PC-9 (cell line): ENCODE results near the gene LAD1. TPM values are rescaled to one million over a fixed set of nuclear protein-coding genes. Genes with fewer than 3 reads are reported as not detected.

Source experiments
- BruUV-seq: library from RNA; stranded (reverse); fragments of 400-500 nt; replicated peaks from 2 replicates; lab custom pipeline; 2021; lab: Mats Ljungman, UMichigan
- CTCF ChIA-PET: fragments of 300-600 bp; sonication (Branson Sonifier 250); formaldehyde crosslinking; loops from one replicate; lab custom pipeline; 2022; ENCODE audit warnings: antibody characterized with exemption; lab: Charles Lee
- POLR2A ChIA-PET: fragments of 300-600 bp; sonication (Branson Sonifier 250); formaldehyde crosslinking; loops from one replicate; lab custom pipeline; 2022; ENCODE audit warnings: antibody characterized with exemption; ENCODE audit not compliant: unreplicated experiment; lab: Charles Lee
- DNase-seq, 2 experiments: peaks; one replicate each; pipeline versions ENCODE4 v3.0.0 to v3.0.0-alpha.2; 2015 to 2022; ENCODE audit warnings: mixed read lengths in 1 of 2
- H2AFZ ChIP-seq: fragments of 200-600 bp; sonication (generic); 2 replicates; pipeline ENCODE4 v1.8.1; 2017; ENCODE audit warnings: antibody characterized with exemption
- H3F3A ChIP-seq: fragments of 200-600 bp; sonication (generic); 2 replicates; pipeline ENCODE4 v1.8.1; 2017; ENCODE audit warnings: antibody characterized with exemption, mild to moderate bottlenecking, low read depth; ENCODE audit not compliant: insufficient read depth
- H3K27ac ChIP-seq: fragments of 200-600 bp; sonication (generic); 2 replicates; pipeline ENCODE4 v1.6.1; 2016; ENCODE audit warnings: mixed run types
- H3K27me3 ChIP-seq: fragments of 200-600 bp; sonication (generic); 2 replicates; pipeline ENCODE4 v1.6.1; 2016; ENCODE audit warnings: low read depth, mixed run types; ENCODE audit not compliant: insufficient read depth
- H3K36me3 ChIP-seq: fragments of 200-600 bp; sonication (generic); 2 replicates; pipeline ENCODE4 v1.6.1; 2016; ENCODE audit warnings: low read depth, mixed run types
- H3K4me1 ChIP-seq: fragments of 200-600 bp; sonication (generic); replicated peaks from 2 replicates; pipeline ENCODE4 v1.6.1; 2016; ENCODE audit warnings: mixed run types; ENCODE audit not compliant: insufficient read depth
- H3K4me2 ChIP-seq: fragments of 200-600 bp; sonication (generic); 2 replicates; pipeline ENCODE4 v1.6.1; 2017; ENCODE audit warnings: mixed run types
- H3K4me3 ChIP-seq: fragments of 200-600 bp; sonication (generic); 2 replicates; pipeline ENCODE4 v1.6.1; 2016; ENCODE audit warnings: mixed run types
- H3K79me2 ChIP-seq: fragments of 200-600 bp; sonication (generic); 2 replicates; pipeline ENCODE4 v1.6.1; 2017; ENCODE audit warnings: low read depth, mixed run types
- H3K9me2 ChIP-seq: fragments of 200-600 bp; sonication (generic); 2 replicates; pipeline ENCODE4 v1.8.1; 2017; ENCODE audit warnings: mild to moderate bottlenecking; ENCODE audit not compliant: insufficient read depth
- H3K9me3 ChIP-seq: fragments of 200-600 bp; sonication (generic); 2 replicates; pipeline ENCODE4 v1.8.1; 2016; ENCODE audit warnings: low read depth; ENCODE audit not compliant: insufficient read depth
- H4K20me1 ChIP-seq: fragments of 200-600 bp; sonication (generic); 2 replicates; pipeline ENCODE4 v1.8.1; 2017; ENCODE audit not compliant: insufficient read depth
- EZH2 ChIP-seq: fragments of 200-600 bp; sonication (generic); IDR thresholded peaks from 2 replicates; pipeline ENCODE4 v1.8.0; 2017; ENCODE audit warnings: antibody characterized with exemption, low read depth
- intact Hi-C: fragments of 100-400 bp; cut with micrococcal nuclease; formaldehyde crosslinking; loops from one replicate; pipeline ENCODE4 v1.10.0; 2022; ENCODE audit not compliant: unreplicated experiment
- total RNA-seq: library from RNA; stranded (reverse); gene quantifications from 2 replicates; pipeline ENCODE4 v1.2.3, GENCODE V29; 2021
- TF ChIP-seq, protein P1 (sequence below): fragments of 200-600 bp; sonication (generic); conservative IDR thresholded peaks from 2 replicates; pipeline ENCODE4 v1.6.1; 2017; ENCODE audit warnings: mixed run types, antibody characterized with exemption, mild to moderate bottlenecking, moderate library complexity

Gene LAD1
- total RNA-seq, 1 experiment from 2014 or later, result 54.7 TPM

DNA sequence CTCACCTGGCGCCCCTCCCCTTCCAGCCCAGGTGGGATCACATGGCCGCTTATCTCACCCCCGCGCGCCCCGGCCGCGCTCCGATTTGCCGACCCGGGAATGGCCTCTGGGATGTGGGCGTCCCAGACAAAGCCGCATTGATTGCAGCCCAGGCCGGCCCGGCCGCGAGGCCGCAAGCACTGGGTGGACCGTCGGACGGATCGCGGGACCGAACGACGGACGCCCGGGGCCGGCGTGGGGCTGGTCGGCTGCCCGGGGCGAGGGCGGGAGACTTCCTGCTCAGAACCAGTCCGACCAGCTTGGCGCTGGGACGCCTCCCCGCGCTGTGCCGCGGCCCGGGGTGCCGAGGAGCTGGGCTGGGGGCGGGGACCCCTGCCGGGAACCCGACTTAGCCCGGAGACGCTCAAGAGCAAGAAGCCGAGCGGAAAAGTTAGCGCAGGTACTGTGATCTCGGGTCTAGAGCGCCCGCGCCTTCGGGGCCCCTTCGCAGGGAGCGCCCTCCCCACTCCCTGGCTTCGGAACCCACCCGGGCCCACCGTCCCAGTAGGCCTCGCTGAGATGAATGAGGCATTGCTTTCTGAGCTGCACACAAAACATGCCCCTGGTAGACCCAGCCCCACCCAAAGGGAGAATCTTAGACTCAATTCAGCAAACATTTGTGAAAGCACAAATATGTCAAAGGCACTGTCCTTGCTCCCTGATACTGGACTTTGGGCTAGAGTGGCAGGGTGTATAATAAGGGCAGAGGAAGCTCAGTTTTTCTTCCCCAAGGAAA lies 415 bp upstream of the LAD1 start:
- peak overlapping the region; percentile 99 for H3K4me2 ChIP-seq
- H3K27ac ChIP-seq, result peak overlapping the region; percentile 61
- TSS peak; percentile 58 for BruUV-seq

DNA sequence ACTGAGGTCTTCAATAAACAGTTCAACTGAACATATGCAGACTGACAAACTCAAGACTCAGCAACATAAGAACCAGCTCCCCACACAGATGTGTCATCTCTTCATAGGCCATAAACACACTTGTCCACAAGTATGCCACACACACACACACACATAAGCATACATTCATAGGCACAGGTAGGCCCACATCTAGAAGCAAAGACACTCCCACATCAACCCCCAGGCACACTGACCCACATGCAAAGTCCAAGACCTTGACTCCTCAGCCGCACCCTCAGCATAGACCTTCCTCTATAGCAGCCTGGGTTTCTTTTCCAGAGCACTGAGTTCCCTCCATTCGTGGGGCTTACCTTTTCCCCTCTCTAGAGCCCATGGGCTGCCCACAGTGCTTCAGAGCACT lies 1.4 kb downstream of the LAD1 start:
- Histone ChIP-seq H3K9me3 (no peaks in the 10 kb centered on the region), H2AFZ (no peak overlapping the region), H3F3A (peaks cover 21% of the 10 kb centered on the region; the same call in 1 of the 2 replicates), H3K27ac (peak overlapping the region; percentile 61), H4K20me1 (peaks cover 28% of the 10 kb centered on the region), H3K79me2 (peaks cover 70% of the 10 kb centered on the region), H3K27me3 (no peaks in the 10 kb centered on the region), H3K4me2 (peak overlapping the region; percentile 99), H3K4me3 (peak overlapping the region; percentile 96), H3K36me3 (0 out of 2 replicates have a peak, but pooled peaks cover 3% of the 10 kb centered on the region), H3K9me2 (no peaks in the 10 kb centered on the region), H3K4me1 (peaks cover 42% of the 10 kb centered on the region)
- BruUV-seq, result no TSS peak
- TF ChIP-seq, protein P1, sequence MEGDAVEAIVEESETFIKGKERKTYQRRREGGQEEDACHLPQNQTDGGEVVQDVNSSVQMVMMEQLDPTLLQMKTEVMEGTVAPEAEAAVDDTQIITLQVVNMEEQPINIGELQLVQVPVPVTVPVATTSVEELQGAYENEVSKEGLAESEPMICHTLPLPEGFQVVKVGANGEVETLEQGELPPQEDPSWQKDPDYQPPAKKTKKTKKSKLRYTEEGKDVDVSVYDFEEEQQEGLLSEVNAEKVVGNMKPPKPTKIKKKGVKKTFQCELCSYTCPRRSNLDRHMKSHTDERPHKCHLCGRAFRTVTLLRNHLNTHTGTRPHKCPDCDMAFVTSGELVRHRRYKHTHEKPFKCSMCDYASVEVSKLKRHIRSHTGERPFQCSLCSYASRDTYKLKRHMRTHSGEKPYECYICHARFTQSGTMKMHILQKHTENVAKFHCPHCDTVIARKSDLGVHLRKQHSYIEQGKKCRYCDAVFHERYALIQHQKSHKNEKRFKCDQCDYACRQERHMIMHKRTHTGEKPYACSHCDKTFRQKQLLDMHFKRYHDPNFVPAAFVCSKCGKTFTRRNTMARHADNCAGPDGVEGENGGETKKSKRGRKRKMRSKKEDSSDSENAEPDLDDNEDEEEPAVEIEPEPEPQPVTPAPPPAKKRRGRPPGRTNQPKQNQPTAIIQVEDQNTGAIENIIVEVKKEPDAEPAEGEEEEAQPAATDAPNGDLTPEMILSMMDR, result no peak
- no peak for TF ChIP-seq EZH2
- intact Hi-C loops, result loop anchor here (1.0 to 5.0 kb wide), 4 partner anchors 12 to 95 kb away; partner anchors contain the start of gene TNNT2
- ChIA-PET CTCF (interaction anchor here (0.6 to 2.9 kb wide), 4 partner anchors 13 to 38 kb away, joined by 3 to 15 read pairs (median 3); no protein-coding TSS in a partner anchor), POLR2A (no interaction called here)
- DNase-seq, result peak in 1 of 2 experiments; percentile 48

More for the DNA sequence above, 415 bp upstream of the LAD1 start:
- Histone ChIP-seq H3K27me3 (no peaks in the 10 kb centered on the region), H3K9me2 (no peaks in the 10 kb centered on the region), H3K36me3 (no peaks in the 10 kb centered on the region), H3K4me1 (peaks cover 42% of the 10 kb centered on the region), H3K79me2 (peaks cover 53% of the 10 kb centered on the region), H3F3A (peaks cover 21% of the 10 kb centered on the region; the same call in 1 of the 2 replicates), H3K4me3 (peak overlapping the region; percentile 96), H4K20me1 (peaks cover 25% of the 10 kb centered on the region), H2AFZ (peak overlapping the region; percentile 96), H3K9me3 (no peaks in the 10 kb centered on the region)
- ChIA-PET CTCF (interaction anchor here (0.9 kb wide), 1 partner anchor 14 kb away, joined by 3 read pairs; no protein-coding TSS in a partner anchor), POLR2A (interaction anchor here (0.6 to 0.7 kb wide), 2 partner anchors 124 to 133 kb away, joined by 3 to 4 read pairs; no protein-coding TSS in a partner anchor)
- peak; percentile 70 to 79 for DNase-seq
- TF ChIP-seq, protein P1, result no peak
- no peak for TF ChIP-seq EZH2
- intact Hi-C loops, result loop anchor here (1.0 to 5.0 kb wide), 3 partner anchors 36 to 97 kb away; no protein-coding TSS in a partner anchor

DNA sequence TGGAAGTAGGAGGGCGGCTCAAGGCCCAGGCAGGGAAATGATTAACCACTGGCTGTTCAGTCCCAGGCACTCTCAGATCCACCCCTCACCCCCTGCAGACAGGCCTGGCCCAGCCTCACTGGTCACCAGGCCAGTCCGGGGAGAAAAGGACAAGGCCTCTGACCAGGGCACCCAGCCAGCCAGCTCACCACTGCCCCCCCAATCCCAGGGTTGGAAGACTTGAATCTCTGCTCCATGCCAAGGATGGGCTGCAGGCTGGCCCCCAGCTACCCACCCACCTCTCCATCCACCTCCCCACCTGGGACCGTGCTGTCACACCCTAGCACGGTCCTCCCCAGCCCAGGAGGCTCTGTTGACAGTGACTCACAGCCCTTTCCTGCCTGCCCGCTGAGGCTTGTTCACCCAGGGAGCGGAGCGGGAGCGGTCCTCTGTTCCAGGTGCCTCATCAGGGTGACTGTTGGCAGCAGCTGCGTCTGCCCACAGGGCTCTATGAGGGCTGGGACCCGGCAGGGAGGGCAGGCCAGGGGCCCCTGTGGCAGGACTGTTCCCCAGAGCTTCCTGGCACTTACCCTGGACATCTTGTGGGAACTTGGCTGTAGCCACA lies 2.2 kb downstream of the LAD1 start:
- H3K4me3 ChIP-seq, result peak overlapping the region; percentile 96; the same call in 1 of the 2 replicates

More for the DNA sequence above, 2.2 kb downstream of the LAD1 start:
- intact Hi-C loops, result loop anchor here (1.0 to 5.0 kb wide), 4 partner anchors 12 to 95 kb away; partner anchors contain the start of gene TNNT2
- Histone ChIP-seq H3F3A (peaks cover 21% of the 10 kb centered on the region; the same call in 1 of the 2 replicates), H3K9me2 (no peaks in the 10 kb centered on the region), H3K9me3 (no peaks in the 10 kb centered on the region), H3K27ac (peak overlapping the region; percentile 61), H3K4me1 (peaks cover 42% of the 10 kb centered on the region), H2AFZ (no peak overlapping the region), H3K27me3 (no peaks in the 10 kb centered on the region), H3K36me3 (0 out of 2 replicates have a peak, but pooled peaks cover 3% of the 10 kb centered on the region), H3K79me2 (peaks cover 77% of the 10 kb centered on the region), H3K4me2 (peak overlapping the region; percentile 99), H4K20me1 (peaks cover 28% of the 10 kb centered on the region)
- no TSS peak for BruUV-seq
- CTCF ChIA-PET, result interaction anchor here (0.5 to 2.9 kb wide), 7 partner anchors 12 to 116 kb away, joined by 3 to 15 read pairs (median 3); no protein-coding TSS in a partner anchor
- peak; percentile 79 to 83 for DNase-seq
- POLR2A ChIA-PET, result interaction anchor here (0.5 kb wide), 1 partner anchor 555 kb away, joined by 3 read pairs; no protein-coding TSS in a partner anchor
- TF ChIP-seq EZH2, result no peak
- TF ChIP-seq, protein P1, result no peak
